ENCODE data around the gene FBXO2.

GRCh38 chr1:11701551-11701961 lies 47.3 kb upstream of the FBXO2 start:
- TF ChIP-seq GATA2 (IDR thresholded peaks at IDR 0.05; ENCODE audit: low read depth, low read length) (no peak), GATA3 (IDR thresholded peaks at IDR 0.05; ENCODE audit: low read depth, low read length) (no peak)

All from SH-SY5Y (cell line).